ENCODE data around the gene HIBCH. TPM values are rescaled to one million over a fixed set of nuclear protein-coding genes. Genes with fewer than 3 reads are reported as not detected.
A peak's percentile ranks its signal among the peaks of the same experiment; 100 is the strongest.

HIBCH gene
- total RNA-seq, 2 donors from 2014 or later, result 20.1 to 28.5 TPM

- intact Hi-C loops (cut with DNase I), result no loop called here
- no peak for DNase-seq (ENCODE audit: low spot score)
Measured at GRCh38 chr2:190210471-190210870, 109.2 kb downstream of the HIBCH start.

- no peak for DNase-seq (ENCODE audit: low spot score)
- intact Hi-C loops (cut with DNase I), result no loop called here
Measured at GRCh38 chr2:190209559-190209958, 110.1 kb downstream of the HIBCH start.

GRCh38 chr2:190207930-190208329, 111.7 kb downstream of the HIBCH start:
- intact Hi-C loops (cut with DNase I), result no loop called here
- no peak for DNase-seq (ENCODE audit: low spot score)

GRCh38 chr2:190205657-190206056, 114.0 kb downstream of the HIBCH start:
- no peak for DNase-seq (ENCODE audit: low spot score)
- intact Hi-C loops (cut with DNase I), result no loop called here

GRCh38 chr2:190202604-190203003, 117.0 kb downstream of the HIBCH start:
- intact Hi-C loops (cut with DNase I), result no loop called here
- DNase-seq (ENCODE audit: low spot score), result no peak

- DNase-seq (ENCODE audit: low spot score), result no peak
- intact Hi-C loops (cut with DNase I), result no loop called here
Measured at GRCh38 chr2:190202018-190202417, 117.6 kb downstream of the HIBCH start.

GRCh38 chr2:190200603-190201002, 119.0 kb downstream of the HIBCH start:
- no peak for DNase-seq (ENCODE audit: low spot score)
- intact Hi-C loops (cut with DNase I), result no loop called here

- DNase-seq (ENCODE audit: low spot score), result no peak
- intact Hi-C loops (cut with DNase I), result no loop called here
Measured at GRCh38 chr2:190199530-190199929, 120.1 kb downstream of the HIBCH start.

GRCh38 chr2:190199109-190199508, 120.5 kb downstream of the HIBCH start:
- DNase-seq (ENCODE audit: low spot score), result no peak
- intact Hi-C loops (cut with DNase I), result no loop called here

GRCh38 chr2:190197143-190197720, 122.4 kb downstream of the HIBCH start:
- intact Hi-C loops (cut with DNase I), result no loop called here
- no peak for DNase-seq (ENCODE audit: low spot score)

- no peak for DNase-seq (ENCODE audit: low spot score)
- intact Hi-C loops (cut with DNase I), result no loop called here
Measured at GRCh38 chr2:190190507-190191162, 129.0 kb downstream of the HIBCH start.

GRCh38 chr2:190188289-190188688, 131.3 kb downstream of the HIBCH start:
- no peak for DNase-seq (ENCODE audit: low spot score)
- intact Hi-C loops (cut with DNase I), result no loop called here

- DNase-seq (ENCODE audit: low spot score), result no peak
- intact Hi-C loops (cut with DNase I), result no loop called here
Measured at GRCh38 chr2:190186238-190186637, 133.4 kb downstream of the HIBCH start.

GRCh38 chr2:190185380-190185779, 134.2 kb downstream of the HIBCH start:
- intact Hi-C loops (cut with DNase I), result no loop called here
- no peak for DNase-seq (ENCODE audit: low spot score)

GRCh38 chr2:190184460-190184859, 135.2 kb downstream of the HIBCH start:
- intact Hi-C loops (cut with DNase I), result no loop called here
- DNase-seq (ENCODE audit: low spot score), result no peak

- intact Hi-C loops (cut with DNase I), result no loop called here
- DNase-seq (ENCODE audit: low spot score), result no peak
Measured at GRCh38 chr2:190183539-190183938, 136.1 kb downstream of the HIBCH start.

- intact Hi-C loops (cut with DNase I), result no loop called here
- DNase-seq (ENCODE audit: low spot score), result no peak
Measured at GRCh38 chr2:190182071-190182524, 137.5 kb downstream of the HIBCH start.

GRCh38 chr2:190181123-190181669, 138.4 kb downstream of the HIBCH start:
- DNase-seq (ENCODE audit: low spot score), result no peak
- intact Hi-C loops (cut with DNase I), result no loop called here

GRCh38 chr2:190180313-190181122, 139.1 kb downstream of the HIBCH start:
- peak; percentile 82 for DNase-seq (ENCODE audit: low spot score)
- intact Hi-C loops (cut with DNase I), result no loop called here

GRCh38 chr2:190179754-190180312, 139.8 kb downstream of the HIBCH start:
- no peak for DNase-seq (ENCODE audit: low spot score)
- intact Hi-C loops (cut with DNase I), result no loop called here

Data from posterior vena cava (tissue), 2 donors.